SK-N-SH (cell line): Measurements from ENCODE around the gene HTRA3.

Experiments used
- CTCF ChIP-seq: fragments of 200-600 bp; sonication (generic); IDR thresholded peaks from 2 replicates; pipeline ENCODE4 v1.6.1; 2017; ENCODE audit warnings: antibody characterized with exemption, mild to moderate bottlenecking, moderate library complexity
- IRF3 ChIP-seq: fragments of 150-350 bp; IDR thresholded peaks from 2 replicates; pipeline ENCODE4 v1.6.1; 2016; ENCODE audit warnings: mild to moderate bottlenecking, low read depth, low read length
- MAX ChIP-seq: IDR thresholded peaks from 2 replicates; pipeline ENCODE4 v1.4.0; 2012; ENCODE audit warnings: low read depth
- MEF2A ChIP-seq: IDR thresholded peaks from 2 replicates; pipeline ENCODE4 v1.4.0; 2012; ENCODE audit warnings: low read depth, borderline replicate concordance
- POLR2AphosphoS5 ChIP-seq: IDR thresholded peaks from 2 replicates; pipeline ENCODE4 v1.6.1; 2012; ENCODE audit warnings: low read depth, low read length
- RAD21 ChIP-seq: IDR thresholded peaks from 2 replicates; pipeline ENCODE4 v1.6.1; 2012; ENCODE audit warnings: mild to moderate bottlenecking, low read length
- SIN3A ChIP-seq: IDR thresholded peaks from 2 replicates; pipeline ENCODE4 v1.6.1; 2012; ENCODE audit warnings: low read depth, mild to moderate bottlenecking, low read length, moderate library complexity, borderline replicate concordance

- TF ChIP-seq RAD21 (no peak), CTCF (no peak), MAX (no peak), IRF3 (no peak), SIN3A (no peak), POLR2AphosphoS5 (no peak), MEF2A (no peak)
Observed at GRCh38 chr4:8350352-8350751, 80.8 kb downstream of the HTRA3 start.
